ENCODE results near the gene LACC1. TPM values are rescaled to one million over a fixed set of nuclear protein-coding genes. Genes with fewer than 3 reads are reported as not detected.

The LACC1 gene
- total and polyA plus RNA-seq, 12 donors: 1.8 to 16.5 (median 6.2) TPM

DNA sequence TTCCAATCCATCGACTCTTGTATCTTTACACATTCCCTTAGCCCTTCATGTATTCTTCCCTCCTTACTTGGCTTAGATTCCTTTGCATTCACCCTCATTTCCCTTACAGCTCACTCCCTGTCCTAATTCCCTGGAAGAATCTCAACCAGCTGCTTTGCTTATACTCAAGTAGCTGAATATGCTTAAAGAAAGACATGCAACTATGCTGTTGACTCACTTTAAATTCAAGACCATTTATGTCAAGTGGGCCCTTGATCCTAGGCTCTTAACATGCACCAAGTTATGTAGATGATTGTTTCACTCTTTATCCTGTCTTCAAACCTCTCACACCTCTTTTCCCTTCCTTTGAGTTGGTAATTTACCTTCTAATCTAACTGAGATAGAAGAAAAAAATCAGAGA is 7.5 kb upstream of the LACC1 start:
- H3K36me3 ChIP-seq: peaks cover 0 to 21% (median 0%) of the 10 kb centered on the region in 9 donors
- H3K9me3 ChIP-seq: no peaks in the 10 kb centered on the region
- TF ChIP-seq, protein P1, sequence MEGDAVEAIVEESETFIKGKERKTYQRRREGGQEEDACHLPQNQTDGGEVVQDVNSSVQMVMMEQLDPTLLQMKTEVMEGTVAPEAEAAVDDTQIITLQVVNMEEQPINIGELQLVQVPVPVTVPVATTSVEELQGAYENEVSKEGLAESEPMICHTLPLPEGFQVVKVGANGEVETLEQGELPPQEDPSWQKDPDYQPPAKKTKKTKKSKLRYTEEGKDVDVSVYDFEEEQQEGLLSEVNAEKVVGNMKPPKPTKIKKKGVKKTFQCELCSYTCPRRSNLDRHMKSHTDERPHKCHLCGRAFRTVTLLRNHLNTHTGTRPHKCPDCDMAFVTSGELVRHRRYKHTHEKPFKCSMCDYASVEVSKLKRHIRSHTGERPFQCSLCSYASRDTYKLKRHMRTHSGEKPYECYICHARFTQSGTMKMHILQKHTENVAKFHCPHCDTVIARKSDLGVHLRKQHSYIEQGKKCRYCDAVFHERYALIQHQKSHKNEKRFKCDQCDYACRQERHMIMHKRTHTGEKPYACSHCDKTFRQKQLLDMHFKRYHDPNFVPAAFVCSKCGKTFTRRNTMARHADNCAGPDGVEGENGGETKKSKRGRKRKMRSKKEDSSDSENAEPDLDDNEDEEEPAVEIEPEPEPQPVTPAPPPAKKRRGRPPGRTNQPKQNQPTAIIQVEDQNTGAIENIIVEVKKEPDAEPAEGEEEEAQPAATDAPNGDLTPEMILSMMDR (IDR thresholded peaks at IDR 0.05): no peak
- no peaks in the 10 kb centered on the region for H3K27me3 ChIP-seq
- H3K4me3 ChIP-seq: no peak overlapping the region
- intact Hi-C loops (cut with DNase I): loop anchor here in 6 of 10 donors (5.0 to 10.0 kb wide), 6 partner anchors 567 to 1275 kb away; no protein-coding TSS in a partner anchor
- 86 to 90% methylated on average over 1 of the region's 1 CpG for WGBS, 2 donors
- H3K27ac ChIP-seq: no peak overlapping the region
- ATAC-seq (no peak), DNase-seq (no peak)
- peaks cover 0 to 8% (median 0%) of the 10 kb centered on the region in 9 donors for H3K4me1 ChIP-seq

DNA sequence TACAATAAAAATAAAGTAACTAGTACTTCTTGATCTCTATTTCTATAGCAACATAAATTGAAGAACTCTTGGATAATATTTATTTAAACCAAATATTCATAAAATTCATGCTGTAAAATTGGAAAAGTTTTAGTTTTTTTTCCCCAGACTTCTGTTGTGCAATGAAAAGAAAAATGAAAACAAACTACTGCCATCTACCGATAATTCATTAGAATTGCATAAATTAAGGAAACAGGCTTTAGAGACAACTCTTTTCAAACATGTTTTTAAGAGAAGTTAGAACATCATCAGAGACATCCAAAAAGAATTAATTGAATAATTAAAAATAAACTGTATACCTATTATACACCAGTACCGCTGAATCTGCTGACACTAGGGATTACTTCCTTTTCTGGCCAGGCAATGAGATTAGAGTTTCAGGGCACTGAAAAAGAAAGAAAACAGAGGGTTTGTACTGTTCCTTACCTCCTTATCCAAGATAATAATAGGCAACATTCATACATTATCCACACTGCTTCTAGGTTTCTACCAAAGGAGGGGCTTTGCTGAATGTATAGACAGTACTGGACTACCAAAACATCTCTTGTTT is 5.1 kb upstream of the LACC1 start:
- intact Hi-C loops (cut with DNase I): loop anchor here in 6 of 10 donors (5.0 to 10.0 kb wide), 6 partner anchors 570 to 1277 kb away; no protein-coding TSS in a partner anchor
- Histone ChIP-seq H3K27ac (peak overlapping the region in 1 of 10 donors; percentile 12), H3K4me3 (no peak overlapping the region), H3K9me3 (no peaks in the 10 kb centered on the region), H3K27me3 (no peaks in the 10 kb centered on the region), H3K36me3 (peaks cover 0 to 13% (median 0%) of the 10 kb centered on the region in 9 donors), H3K4me1 (peaks cover 0 to 25% (median 7%) of the 10 kb centered on the region in 9 donors)
- 8 to 18% methylated on average over 2 of the region's 2 CpGs for WGBS, 2 donors
- no peak for DNase-seq
- ATAC-seq: no peak
- TF ChIP-seq, protein P1 (IDR thresholded peaks at IDR 0.05): peak; percentile 24 to 81 (median 67)

DNA sequence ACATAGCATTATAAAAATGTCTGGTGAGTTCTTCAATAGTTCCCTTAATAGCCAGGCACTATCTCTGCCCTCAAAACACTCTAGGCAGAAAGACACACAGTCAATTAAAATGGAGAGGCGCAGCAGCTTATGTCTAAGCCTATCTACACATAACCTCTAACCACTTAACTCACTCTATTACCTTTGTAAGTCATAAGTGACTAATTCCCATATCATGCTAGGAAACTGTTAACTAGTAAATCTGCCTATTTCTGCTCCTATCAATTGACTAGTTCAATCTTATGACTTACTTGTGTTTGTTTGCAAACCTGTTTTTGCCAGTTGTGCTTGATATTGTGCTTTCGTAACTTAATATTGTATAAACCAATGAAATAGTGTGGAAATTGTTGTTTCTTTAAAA is 3.3 kb upstream of the LACC1 start:
- Histone ChIP-seq H3K4me3 (no peak overlapping the region), H3K36me3 (peaks cover 0 to 2% (median 0%) of the 10 kb centered on the region in 9 donors), H3K27ac (no peak overlapping the region), H3K27me3 (no peaks in the 10 kb centered on the region), H3K4me1 (peaks cover 0 to 41% (median 15%) of the 10 kb centered on the region in 9 donors), H3K9me3 (no peaks in the 10 kb centered on the region)
- intact Hi-C loops (cut with DNase I): loop anchor here in 5 of 10 donors (10.0 kb wide), 4 partner anchors 572 to 912 kb away; no protein-coding TSS in a partner anchor
- 93 to 99% methylated on average over 2 of the region's 2 CpGs for WGBS, 2 donors
- ATAC-seq: no peak
- no peak for DNase-seq
- TF ChIP-seq, protein P1 (IDR thresholded peaks at IDR 0.05): no peak

DNA sequence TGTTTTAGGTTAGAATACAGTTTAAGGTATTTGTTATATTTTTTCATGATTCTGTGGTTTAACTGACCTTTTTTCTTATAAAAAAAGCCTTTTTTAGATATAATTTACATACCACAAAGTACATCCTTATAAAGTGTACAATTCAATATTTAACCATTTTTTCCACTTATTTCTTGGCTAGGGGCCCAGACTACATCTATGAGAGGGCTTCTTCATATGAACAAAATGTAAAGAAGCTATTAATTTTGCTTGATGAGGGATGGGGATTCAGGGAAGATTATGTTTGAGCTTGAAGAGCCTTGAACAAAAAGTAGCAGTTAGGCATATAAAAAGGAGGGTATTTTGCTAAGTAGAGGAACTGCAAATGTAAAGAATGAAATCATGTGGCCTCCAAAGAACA is 2.4 kb upstream of the LACC1 start:
- no peak for ATAC-seq
- Histone ChIP-seq H3K36me3 (peaks cover 0 to 11% (median 0%) of the 10 kb centered on the region in 9 donors), H3K4me1 (peaks cover 0 to 46% (median 15%) of the 10 kb centered on the region in 9 donors), H3K4me3 (no peak overlapping the region), H3K27ac (no peak overlapping the region), H3K27me3 (no peaks in the 10 kb centered on the region), H3K9me3 (no peaks in the 10 kb centered on the region)
- intact Hi-C loops (cut with DNase I): loop anchor here in 5 of 10 donors (10.0 kb wide), 4 partner anchors 573 to 913 kb away; no protein-coding TSS in a partner anchor
- TF ChIP-seq, protein P1 (IDR thresholded peaks at IDR 0.05): no peak
- no peak for DNase-seq
